HT1080 (cell line): ENCODE measurements around the gene TRIOBP. TPM values are rescaled to one million over a fixed set of nuclear protein-coding genes. Genes with fewer than 3 reads are reported as not detected.
A peak's percentile ranks its signal among the peaks of the same experiment; 100 is the strongest.
"Not testable (repeated sequence)": the region's sequence is repeated elsewhere in the genome, so short reads cannot be mapped to it uniquely, and the experiment has no call there.

Experiments
- DNase-seq: peaks from one replicate; pipeline ENCODE4 v3.0.0-alpha.2; 2015; ENCODE audit warnings: low read depth
- polyA plus RNA-seq, 2 experiments: library from polyadenylated mRNA; depleted of rRNA; stranded (reverse); fragments of >200 nt; gene quantifications; 2 replicates each; pipeline ENCODE4 v1.2.3, GENCODE V29; 2015
- total RNA-seq: library from RNA; depleted of rRNA; stranded (reverse); fragments of >200 nt; shearing (Covaris generic); gene quantifications from 2 replicates; pipeline ENCODE4 v1.2.3, GENCODE V29; 2014; rRNA removed

The TRIOBP gene
- 32.3 and 33.3 TPM in 2 replicates for total RNA-seq
- polyA plus RNA-seq (2015; cell fraction: cytosol; rRNA removed), result 58.9 and 59.1 TPM in 2 replicates
- polyA plus RNA-seq (2015; cell fraction: nucleus; rRNA removed), result 52.0 and 59.3 TPM in 2 replicates

DNA sequence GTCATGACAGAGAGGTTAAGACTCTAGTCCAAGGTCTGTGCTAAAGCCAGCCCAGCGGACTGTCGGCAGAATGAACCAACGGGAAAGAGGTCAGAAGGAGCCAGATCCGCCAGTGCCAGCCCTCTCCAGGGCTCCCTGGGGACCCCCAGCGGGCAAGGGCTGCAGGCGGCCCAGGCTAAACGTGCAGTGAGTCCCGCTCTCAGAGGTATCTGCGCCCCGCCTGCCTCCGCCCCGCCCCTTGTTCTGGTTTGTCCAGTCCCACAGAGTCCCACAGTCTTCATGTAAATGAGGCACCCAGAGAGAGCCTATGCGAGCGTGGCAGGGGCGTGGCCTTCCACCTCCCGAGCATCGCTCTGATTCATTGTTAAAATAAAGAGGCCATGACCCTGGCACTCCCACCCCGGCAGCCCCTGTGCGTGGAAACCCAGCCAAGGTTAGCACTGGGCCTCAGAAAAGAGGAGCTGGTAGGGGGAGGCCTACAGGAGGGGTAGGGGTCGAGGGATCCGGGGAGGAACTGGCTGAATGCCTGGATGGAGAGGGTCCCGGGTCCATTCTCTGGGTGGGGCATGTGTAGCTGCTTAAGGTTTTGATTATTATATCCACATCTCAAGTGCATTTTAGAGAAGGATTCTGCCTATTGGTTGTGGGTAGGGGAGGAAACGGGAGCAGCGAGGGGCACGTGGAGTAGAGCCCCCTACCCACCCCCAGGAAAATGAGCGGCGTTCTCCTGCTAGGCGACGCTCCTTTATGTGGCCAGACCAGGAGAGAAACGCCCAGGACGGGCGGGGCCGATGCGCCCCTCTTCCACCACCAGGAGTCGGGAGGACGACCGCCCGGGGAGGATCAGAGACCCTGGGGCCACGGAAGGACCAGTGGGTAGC is at the start of gene TRIOBP:
Gene TRIOBP, plus strand, starts transcription at position 392 of the 881 bp plus-strand sequence. CDS start 4,318 bp downstream, outside the sequence.
- DNase-seq, result no peak

GRCh38 chr22:37647317-37647716 is 49.5 kb upstream of the TRIOBP start:
- no peak for DNase-seq

DNA sequence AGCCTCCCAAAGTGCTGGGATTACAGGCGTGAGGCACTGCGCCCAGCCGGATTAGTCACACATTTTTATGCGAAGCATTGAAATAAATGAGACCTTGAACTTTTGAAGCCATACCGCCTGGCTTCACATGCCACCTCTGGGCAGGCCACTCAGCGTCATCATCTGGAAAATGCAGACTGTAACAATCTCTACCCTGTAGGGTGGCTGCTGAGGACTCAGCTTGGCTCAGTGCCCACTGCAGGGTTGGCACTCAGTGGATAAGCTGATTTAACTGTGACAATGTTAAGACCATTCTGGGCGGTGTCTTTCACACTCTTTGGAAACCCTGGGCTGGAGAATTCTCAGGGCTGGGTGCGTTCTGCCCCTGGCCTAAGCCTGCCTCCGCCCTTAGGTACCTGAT is 48.9 kb upstream of the TRIOBP start:
- no peak for DNase-seq

- no peak for DNase-seq
These were observed 46.2 kb upstream of the TRIOBP start for GRCh38 chr22:37650463-37651136.

DNA sequence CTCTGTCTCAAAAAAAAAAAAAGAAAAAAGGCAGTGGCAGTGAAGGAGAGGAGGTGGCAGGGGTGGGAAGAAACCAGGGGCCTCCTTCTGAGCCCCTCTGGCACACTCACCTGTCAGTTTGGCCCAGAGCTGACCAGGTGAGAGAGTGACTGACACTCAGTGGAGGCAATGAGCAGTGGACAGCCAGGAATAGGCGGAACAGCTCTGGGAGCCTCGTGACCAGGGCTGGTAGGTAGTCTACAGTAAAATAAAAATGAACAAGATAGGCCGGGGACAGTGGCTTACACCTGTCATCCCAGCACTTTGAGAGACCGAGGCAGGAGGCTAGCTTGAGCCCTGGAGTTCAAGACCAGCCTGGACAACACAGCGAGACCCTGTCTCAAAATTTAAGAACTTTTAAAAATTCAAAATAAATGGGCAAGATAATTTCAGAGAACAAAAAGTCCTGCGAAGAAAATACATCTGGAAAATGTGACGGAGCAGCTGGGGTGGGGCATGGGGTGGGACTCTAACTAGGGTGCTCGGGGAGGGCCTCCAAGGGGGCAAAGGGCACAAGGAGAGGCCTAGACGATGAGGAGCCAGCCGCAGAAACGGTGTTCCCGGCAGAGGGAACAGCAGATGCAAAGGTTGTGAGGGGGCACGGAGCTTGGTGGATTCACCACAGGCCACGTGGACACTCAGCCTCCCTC is 42.1 kb upstream of the TRIOBP start:
- DNase-seq, result no peak

- DNase-seq, result no peak
These were observed 41.6 kb upstream of the TRIOBP start for GRCh38 chr22:37655252-37655563.

- DNase-seq, result not testable (repeated sequence)
These were observed 40.3 kb upstream of the TRIOBP start for GRCh38 chr22:37656583-37656982.

DNA sequence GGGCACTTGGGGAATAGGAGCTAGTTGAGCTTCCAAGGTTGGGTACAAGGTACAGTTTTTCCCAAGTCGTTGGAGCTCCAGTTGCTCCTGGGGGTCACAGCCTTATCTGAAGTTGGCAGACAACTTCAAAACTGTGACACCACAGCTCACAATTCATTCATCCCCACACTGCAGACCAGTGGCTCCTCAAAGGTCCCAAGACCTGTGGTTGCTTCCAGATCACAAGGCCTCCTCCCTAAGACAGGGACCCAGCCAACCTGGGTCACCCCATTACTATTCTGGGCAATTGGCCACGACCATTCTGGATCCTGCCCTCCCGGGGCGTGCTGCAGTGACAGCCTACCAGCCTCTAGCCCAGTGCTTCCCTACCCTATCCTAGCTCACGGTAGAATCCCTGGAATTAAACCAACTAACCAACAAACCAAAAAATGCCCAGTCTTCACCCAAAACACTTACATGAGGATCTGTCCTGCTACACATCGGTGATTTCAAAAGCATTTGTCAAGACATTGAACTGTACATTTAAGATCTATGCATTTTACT is 39.2 kb upstream of the TRIOBP start:
- DNase-seq, result peak; percentile 61

DNA sequence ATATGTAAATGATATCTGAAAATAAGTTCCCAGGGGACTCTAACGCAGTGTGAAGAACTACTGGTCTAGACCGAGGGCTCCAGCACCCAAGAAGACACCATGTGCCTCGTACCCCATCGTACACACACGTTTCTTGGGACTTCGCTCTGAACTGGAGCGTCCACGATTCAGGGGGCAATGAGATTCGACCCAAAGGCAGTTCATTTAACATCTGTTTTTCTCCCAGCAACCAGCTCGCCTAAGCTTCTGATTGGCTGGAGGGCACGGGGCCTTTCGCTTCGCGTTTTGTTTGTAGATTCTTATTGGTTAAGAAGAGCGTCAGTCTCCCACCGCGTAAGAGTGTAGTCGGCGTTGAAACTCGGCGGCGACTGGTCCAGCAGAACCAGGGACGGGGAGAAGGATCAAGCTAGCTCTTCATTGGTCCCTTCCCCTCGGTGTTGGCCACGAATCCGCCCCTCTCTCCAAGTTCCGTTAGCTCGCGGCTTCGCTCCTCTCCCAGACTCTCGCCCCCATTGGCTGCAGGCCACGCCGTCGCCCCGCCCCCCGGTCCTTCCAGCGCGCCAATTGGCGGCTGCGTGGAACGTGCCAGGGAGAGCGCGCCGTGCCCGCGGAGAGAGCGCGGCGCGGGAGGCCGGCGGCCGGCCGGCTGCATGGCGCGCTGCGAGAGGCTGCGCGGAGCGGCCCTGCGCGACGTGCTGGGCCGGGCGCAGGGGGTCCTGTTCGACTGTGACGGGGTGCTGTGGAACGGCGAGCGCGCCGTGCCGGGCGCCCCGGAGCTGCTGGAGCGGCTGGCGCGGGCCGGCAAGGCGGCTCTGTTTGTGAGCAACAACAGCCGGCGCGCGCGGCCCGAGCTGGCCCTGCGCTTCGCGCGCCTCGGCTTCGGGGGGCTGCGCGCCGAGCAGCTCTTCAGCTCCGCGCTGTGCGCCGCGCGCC is 38.4 kb upstream of the TRIOBP start, which contains the start of gene PDXP:
Gene PDXP, plus strand, starts transcription at position 591 of the 933 bp plus-strand sequence. Its CDS starts 60 bp downstream, at position 651.
- DNase-seq, result peak; percentile 100

DNA sequence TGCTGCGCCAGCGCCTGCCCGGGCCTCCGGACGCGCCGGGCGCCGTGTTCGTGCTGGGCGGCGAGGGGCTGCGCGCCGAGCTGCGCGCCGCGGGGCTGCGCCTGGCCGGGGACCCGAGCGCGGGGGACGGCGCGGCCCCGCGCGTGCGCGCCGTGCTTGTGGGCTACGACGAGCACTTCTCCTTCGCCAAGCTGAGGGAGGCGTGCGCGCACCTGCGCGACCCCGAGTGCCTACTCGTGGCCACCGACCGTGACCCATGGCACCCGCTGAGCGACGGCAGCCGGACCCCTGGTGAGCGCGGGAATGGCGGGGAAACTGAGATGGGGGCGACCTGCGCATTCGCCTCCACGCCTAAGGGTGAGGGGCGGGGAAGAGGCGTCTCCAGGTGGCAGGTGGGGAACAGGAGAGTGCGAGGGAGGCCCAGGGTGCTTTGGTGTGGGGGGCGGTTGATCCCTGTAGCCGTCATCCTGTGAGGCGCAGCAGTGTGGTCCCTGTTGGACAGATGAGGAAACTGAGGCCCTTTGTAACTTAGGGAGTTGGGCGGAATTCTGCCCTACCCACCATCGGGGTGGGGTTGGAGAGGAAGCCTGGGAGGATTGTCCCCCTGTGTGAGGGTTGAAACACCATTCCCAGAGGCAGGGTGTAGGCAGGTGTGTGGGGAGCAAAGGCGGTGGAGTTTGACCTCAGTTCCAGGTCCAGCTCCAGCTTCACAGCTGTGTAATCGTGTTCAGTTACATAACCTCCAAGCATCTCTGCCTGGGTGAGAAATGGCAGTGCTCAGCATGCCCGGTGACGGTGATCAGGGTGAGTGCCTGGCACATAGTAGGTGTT is 37.6 kb upstream of the TRIOBP start:
- no peak for DNase-seq

DNA sequence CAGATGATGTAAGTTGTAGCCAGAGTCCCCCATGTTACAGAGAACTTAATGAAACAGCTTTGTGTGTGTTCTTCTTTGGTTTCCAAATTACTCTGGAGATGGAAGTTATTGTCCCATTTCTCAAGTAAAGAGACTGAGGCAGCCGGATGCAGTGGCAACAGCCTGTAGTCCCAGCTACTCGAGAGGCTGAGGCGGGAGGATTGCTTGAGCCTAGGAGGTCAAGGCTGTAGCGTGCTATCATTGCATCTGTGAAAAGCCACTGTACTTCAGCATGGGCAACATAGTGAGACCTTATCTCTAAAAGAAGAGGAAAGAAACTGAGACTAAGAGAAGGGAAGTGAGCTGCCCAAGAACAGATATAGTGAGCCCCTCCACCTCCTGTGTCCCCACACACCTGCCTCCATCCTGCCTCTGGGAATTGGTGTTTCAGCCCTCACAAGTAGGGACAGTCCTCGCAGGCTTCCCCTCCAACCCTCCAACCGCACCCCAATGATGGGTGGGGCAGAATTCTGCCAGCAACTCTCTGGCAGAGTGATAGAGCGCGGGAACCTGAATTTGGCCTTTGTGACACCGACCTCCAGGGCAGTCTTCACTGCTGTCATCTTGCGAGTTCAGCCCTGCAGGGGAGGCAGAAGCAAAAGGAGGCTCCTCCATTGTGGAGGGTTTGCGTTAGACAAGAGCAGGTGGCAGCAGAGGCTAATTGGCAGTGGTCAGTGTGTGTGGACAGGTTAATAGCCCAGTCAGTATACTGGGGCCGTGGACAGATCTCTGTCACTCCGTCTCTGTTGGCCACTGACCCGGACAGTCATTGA is 36.7 kb upstream of the TRIOBP start:
- DNase-seq, result no peak

DNA sequence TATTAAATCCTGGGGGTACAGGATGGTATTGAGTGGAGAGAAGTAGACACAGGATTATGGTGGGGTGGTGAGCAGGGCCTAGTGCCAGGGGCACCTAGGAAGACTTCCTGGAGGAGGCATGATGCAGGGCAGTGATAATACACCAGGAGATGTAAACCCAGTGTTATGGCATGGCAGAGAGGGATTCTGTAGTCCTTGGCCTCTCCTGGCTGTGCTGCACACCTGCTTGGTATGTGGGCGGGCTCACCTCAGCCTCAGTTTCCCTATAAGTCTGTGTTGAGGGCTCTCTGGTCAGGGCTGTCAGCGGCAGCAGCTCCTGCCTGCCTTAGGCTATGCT is 36.2 kb upstream of the TRIOBP start:
- DNase-seq, result no peak

- no peak for DNase-seq
These were observed 35.5 kb upstream of the TRIOBP start for GRCh38 chr22:37661160-37661924.

DNA sequence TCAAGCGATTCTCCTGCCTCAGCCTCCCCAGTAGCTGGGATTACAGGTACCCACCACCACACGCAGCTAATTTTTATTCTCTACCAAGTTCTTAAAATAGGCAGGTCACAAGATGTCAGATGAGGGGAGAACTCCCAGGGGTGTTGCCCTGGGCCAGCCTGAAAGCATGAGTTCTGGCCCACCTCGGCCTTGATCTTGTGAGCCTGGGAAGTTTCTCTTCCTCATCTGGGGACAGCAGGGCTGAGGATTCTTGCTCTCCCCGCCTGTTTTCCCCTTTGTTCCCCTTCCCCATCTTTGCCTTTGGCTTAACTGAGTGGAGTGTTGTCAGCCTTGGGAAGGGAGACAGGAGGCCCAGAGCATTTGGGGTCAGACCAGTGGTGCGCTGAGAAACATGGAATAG is 34.8 kb upstream of the TRIOBP start:
- no peak for DNase-seq

GRCh38 chr22:37663521-37664140 is 33.2 kb upstream of the TRIOBP start:
- no peak for DNase-seq

DNA sequence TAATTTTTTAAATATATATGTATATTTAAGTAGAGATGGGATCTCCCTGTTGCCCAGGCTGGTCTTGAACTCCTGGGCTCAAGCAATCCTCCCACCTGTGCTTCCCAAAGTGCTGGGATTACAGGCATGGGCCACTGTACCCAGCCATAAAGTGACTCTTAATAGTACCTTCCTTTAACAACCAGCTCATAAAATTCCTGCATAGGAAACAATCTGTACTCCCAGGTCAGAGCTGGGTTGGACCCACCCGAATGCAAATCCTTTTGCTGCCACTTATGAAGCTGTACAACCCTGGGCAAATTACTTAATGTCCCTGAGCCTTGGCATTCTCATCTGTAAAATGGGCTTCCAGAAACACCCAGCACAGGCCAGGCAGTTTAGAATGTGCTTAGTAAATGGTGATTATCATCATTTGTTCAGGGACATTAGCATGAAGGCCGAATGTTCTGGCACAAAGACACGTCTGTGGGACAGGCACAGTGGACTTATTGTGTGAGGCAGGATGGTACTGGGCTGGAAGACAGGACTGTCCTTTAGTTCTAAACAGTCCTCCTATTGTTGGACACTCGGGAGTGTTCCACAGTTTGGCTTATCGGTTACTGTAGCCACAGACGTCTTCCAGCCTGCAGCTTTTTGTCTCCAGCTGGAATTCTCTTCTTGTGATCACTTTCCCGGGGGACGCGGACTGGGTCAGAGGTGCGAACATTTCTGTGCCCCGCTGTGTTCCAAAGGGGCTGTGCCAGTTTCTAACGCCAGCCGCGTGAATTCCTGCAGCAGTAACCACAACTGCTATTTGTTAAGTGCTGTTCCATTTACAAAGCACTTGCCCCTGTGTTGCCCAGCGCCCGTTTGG is 32.4 kb upstream of the TRIOBP start:
- no peak for DNase-seq

DNA sequence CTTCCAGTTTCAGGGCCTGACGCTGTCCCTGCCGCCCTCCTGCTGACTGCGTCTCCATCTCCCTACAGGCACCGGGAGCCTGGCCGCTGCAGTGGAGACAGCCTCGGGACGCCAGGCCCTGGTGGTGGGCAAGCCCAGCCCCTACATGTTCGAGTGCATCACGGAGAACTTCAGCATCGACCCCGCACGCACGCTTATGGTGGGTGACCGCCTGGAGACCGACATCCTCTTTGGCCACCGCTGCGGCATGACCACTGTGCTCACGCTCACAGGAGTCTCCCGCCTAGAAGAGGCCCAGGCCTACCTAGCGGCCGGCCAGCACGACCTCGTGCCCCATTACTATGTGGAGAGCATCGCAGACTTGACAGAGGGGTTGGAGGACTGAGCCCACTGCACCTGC is 31.4 kb upstream of the TRIOBP start:
- DNase-seq, result no peak
